ENCODE data around the gene BCCIP.

DNA sequence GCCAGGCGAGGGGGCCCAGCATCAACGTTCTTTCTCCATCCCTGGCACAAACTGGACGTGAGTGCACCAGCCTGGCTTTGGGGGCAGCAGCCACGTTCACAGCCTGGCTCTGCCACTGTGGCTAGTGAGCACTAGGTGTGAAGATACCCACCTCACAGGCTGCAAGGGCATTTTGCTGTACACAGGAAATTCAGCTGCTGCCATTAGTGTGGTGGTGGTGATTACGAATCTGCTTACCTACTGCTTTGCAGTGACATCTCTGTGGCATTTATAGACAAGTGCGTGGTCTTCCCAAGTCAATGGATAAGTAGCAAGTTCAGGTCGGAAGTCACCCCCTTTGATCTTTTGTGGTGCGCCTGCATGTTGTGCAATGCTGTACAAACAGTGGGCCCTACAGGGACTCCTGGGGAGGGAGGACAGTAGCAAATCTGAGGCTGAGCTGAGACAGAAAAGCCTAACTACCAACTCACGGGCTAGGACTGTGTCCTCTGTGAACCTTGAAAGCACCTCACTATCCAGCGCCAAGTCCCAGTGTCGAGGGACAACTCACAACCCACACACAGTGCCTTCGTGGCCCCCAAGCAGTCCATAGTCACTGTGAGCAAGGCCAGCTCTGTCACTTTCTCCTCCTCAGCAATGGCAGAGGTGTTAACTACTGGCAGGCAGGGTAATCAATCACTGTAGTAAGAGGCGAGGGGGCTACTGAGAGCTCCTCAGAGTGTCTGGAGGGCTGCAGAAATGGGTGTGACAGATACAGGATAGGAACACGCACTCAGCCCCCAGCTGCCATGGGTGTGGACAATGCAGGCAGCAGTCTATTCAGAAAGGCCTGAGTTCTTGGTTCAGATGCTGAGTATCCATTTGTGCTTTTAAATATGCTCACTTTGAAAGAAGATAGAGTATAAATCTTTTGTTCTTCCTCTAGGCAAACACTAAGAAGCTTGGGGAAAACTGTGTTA is 30.7 kb upstream of the BCCIP start:
- TF ChIP-seq, protein P1, sequence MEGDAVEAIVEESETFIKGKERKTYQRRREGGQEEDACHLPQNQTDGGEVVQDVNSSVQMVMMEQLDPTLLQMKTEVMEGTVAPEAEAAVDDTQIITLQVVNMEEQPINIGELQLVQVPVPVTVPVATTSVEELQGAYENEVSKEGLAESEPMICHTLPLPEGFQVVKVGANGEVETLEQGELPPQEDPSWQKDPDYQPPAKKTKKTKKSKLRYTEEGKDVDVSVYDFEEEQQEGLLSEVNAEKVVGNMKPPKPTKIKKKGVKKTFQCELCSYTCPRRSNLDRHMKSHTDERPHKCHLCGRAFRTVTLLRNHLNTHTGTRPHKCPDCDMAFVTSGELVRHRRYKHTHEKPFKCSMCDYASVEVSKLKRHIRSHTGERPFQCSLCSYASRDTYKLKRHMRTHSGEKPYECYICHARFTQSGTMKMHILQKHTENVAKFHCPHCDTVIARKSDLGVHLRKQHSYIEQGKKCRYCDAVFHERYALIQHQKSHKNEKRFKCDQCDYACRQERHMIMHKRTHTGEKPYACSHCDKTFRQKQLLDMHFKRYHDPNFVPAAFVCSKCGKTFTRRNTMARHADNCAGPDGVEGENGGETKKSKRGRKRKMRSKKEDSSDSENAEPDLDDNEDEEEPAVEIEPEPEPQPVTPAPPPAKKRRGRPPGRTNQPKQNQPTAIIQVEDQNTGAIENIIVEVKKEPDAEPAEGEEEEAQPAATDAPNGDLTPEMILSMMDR (conservative IDR thresholded peaks at IDR 0.05), result no peak
- no peak for TF ChIP-seq ZFX (IDR thresholded peaks at IDR 0.05)
